Prostate gland (tissue), 2 donors: ENCODE data around the gene TMEM63C.

ENCODE experiments used
- POLR2A ChIP-seq: fragments of 450-650 bp; IDR thresholded peaks from one replicate; pipeline ENCODE4 v1.6.1; 2016; ENCODE audit warnings: antibody characterized with exemption, mild to moderate bottlenecking
- POLR2AphosphoS5 ChIP-seq: sonication (generic); formaldehyde crosslinking; IDR thresholded peaks from one replicate; pipeline ENCODE4 v1.6.1; 2017; ENCODE audit warnings: antibody characterized with exemption
- TF ChIP-seq, protein P1 (sequence below), 4 experiments: fragments of 200-600 bp in 2 of 4; fragments of 450-650 bp in 2 of 4; sonication (generic) in 2 of 4; IDR thresholded peaks; 1 replicate in 3 of 4; 2 replicates in 1 of 4; pipeline ENCODE4 v1.5.1; 2016 to 2019; ENCODE audit warnings: antibody characterized with exemption in 4 of 4, mild to moderate bottlenecking in 2 of 4, moderate library complexity in 2 of 4

DNA sequence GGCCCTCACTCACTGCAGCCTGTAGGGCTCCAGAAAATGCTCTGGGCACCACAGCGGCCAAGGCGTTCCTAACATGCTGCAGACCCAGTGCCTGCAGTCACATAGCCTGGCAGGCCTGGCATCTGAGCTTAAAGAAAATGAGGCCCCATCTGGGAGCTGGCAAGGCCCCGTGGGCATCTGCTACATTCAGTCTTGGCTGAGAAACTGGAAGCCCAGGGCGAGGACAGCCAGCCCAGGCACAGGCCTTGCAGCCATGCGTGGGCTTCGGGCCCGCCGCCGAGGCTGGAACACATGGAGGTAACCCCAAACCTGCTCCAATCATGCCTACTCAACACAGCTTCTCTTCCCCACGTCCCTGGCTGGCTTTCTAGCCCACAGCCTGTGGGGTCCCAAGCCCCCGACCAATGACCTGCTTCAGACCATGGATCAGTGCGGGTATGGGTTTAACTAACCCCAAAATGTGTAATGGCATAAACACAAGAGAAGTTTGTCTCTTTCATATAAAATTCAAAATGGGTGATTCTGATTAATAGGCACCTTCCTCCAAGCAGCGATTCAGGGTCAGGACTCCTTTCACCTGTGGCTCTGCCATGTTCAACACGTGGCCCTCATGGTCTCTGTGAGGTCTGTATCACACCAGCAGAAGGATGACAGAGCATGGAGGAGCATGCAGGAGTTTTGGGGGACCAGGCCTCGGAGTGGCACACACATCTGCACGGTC is 83.0 kb downstream of the TMEM63C start:
- TF ChIP-seq, protein P1, sequence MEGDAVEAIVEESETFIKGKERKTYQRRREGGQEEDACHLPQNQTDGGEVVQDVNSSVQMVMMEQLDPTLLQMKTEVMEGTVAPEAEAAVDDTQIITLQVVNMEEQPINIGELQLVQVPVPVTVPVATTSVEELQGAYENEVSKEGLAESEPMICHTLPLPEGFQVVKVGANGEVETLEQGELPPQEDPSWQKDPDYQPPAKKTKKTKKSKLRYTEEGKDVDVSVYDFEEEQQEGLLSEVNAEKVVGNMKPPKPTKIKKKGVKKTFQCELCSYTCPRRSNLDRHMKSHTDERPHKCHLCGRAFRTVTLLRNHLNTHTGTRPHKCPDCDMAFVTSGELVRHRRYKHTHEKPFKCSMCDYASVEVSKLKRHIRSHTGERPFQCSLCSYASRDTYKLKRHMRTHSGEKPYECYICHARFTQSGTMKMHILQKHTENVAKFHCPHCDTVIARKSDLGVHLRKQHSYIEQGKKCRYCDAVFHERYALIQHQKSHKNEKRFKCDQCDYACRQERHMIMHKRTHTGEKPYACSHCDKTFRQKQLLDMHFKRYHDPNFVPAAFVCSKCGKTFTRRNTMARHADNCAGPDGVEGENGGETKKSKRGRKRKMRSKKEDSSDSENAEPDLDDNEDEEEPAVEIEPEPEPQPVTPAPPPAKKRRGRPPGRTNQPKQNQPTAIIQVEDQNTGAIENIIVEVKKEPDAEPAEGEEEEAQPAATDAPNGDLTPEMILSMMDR (IDR thresholded peaks at IDR 0.05) = no peak
- TF ChIP-seq POLR2A (no peak), POLR2AphosphoS5 (no peak)
